H1 (cell line): ENCODE data around the gene DEFB128. TPM values are rescaled to one million over a fixed set of nuclear protein-coding genes. Genes with fewer than 3 reads are reported as not detected.

Source experiments
- CTCF ChIA-PET: fragments of 300-600 bp; sonication (Branson Sonifier 250); formaldehyde crosslinking; loops from one replicate; lab custom pipeline; 2021; ENCODE audit not compliant: partially characterized antibody; lab: Charles Lee
- POLR2A ChIA-PET: fragments of 300-600 bp; sonication (Branson Sonifier 250); formaldehyde crosslinking; loops from one replicate; lab custom pipeline; 2021; ENCODE audit warnings: inconsistent platforms; ENCODE audit not compliant: partially characterized antibody; lab: Charles Lee
- DNase-seq, 2 experiments: peaks; one replicate each; pipeline versions ENCODE4 v3.0.0 to v3.0.0-alpha.2; 2010 to 2022; ENCODE audit warnings: low spot score in 2 of 2, low read depth in 1 of 2, mixed read lengths in 1 of 2
- FAIRE-seq: peaks from 2 replicates; lab custom pipeline; 2011; peaks lifted over from hg19 to GRCh38; lab: Jason Lieb, UNC
- H2AFZ ChIP-seq: 2 replicates; pipeline ENCODE4 v1.8.1; 2012; ENCODE audit warnings: low read length, inconsistent platforms
- H2AK5ac ChIP-seq: 2 replicates; pipeline ENCODE4 v1.6.1; 2013; ENCODE audit warnings: low read depth, low read length
- H2BK120ac ChIP-seq: replicated peaks from 2 replicates; pipeline ENCODE3; 2013; ENCODE audit warnings: low read depth, low read length, inconsistent platforms
- H2BK12ac ChIP-seq: 2 replicates; pipeline ENCODE4 v1.6.1; 2013; ENCODE audit warnings: low read depth, low read length
- H2BK15ac ChIP-seq: 2 replicates; pipeline ENCODE4 v1.6.1; 2013; ENCODE audit warnings: low read length
- H2BK20ac ChIP-seq: 2 replicates; pipeline ENCODE4 v1.6.1; 2013; ENCODE audit warnings: low read length
- H2BK5ac ChIP-seq: 2 replicates; pipeline ENCODE4 v1.6.1; 2013; ENCODE audit warnings: low read depth, low read length
- H3K14ac ChIP-seq: 2 replicates; pipeline ENCODE4 v1.6.1; 2013; ENCODE audit warnings: inconsistent platforms; ENCODE audit not compliant: insufficient read length
- H3K18ac ChIP-seq: 2 replicates; pipeline ENCODE4 v1.6.1; 2013; ENCODE audit warnings: low read length; ENCODE audit errors: extremely low read depth
- H3K23ac ChIP-seq: 2 replicates; pipeline ENCODE4 v1.6.1; 2013; ENCODE audit warnings: inconsistent platforms; ENCODE audit not compliant: insufficient read length
- H3K23me2 ChIP-seq: 2 replicates; pipeline ENCODE4 v1.6.1; 2013; ENCODE audit warnings: low read depth, low read length
- H3K27ac ChIP-seq: 2 replicates; pipeline ENCODE4 v1.6.1; 2011; ENCODE audit warnings: low read depth, low read length, inconsistent platforms
- H3K27me3 ChIP-seq, 4 experiments: replicated peaks in 1 of 4; 1 replicate in 1 of 4; 2 replicates in 3 of 4; pipeline versions ENCODE4 v1.6.1 to v1.8.1; 2011 to 2013; ENCODE audit warnings: low read length in 3 of 4, mild to moderate bottlenecking in 3 of 4, inconsistent platforms in 2 of 4, mixed read lengths in 2 of 4, moderate library complexity in 1 of 4; ENCODE audit not compliant: control insufficient read depth in 3 of 4, insufficient read depth in 3 of 4; ENCODE audit errors: extremely low read depth in 1 of 4
- H3K36me3 ChIP-seq, 4 experiments: 2 replicates each; pipeline versions ENCODE4 v1.6.1 to v1.8.1; 2011 to 2013; ENCODE audit warnings: mild to moderate bottlenecking in 4 of 4, low read length in 3 of 4, moderate library complexity in 2 of 4, control low read depth in 1 of 4, inconsistent platforms in 1 of 4; ENCODE audit not compliant: insufficient read depth in 4 of 4, control insufficient read depth in 2 of 4
- H3K4ac ChIP-seq: replicated peaks from 2 replicates; pipeline ENCODE3; 2013; ENCODE audit warnings: low read length, low read depth, mixed read lengths, inconsistent platforms; ENCODE audit not compliant: insufficient read length
- H3K4me1 ChIP-seq, 4 experiments: replicated peaks in 1 of 4; 1 replicate in 1 of 4; 2 replicates in 3 of 4; pipeline versions ENCODE4 v1.6.1 to v1.8.1; 2011 to 2013; ENCODE audit warnings: low read length in 3 of 4, inconsistent platforms in 2 of 4, mixed read lengths in 1 of 4; ENCODE audit not compliant: insufficient read depth in 4 of 4, control insufficient read depth in 3 of 4
- H3K4me2 ChIP-seq, 2 experiments: 2 replicates each; pipeline versions ENCODE4 v1.6.1 to v1.8.1; 2011 to 2013; ENCODE audit warnings: low read depth in 2 of 2, low read length in 2 of 2, control low read depth in 1 of 2, inconsistent platforms in 1 of 2, mild to moderate bottlenecking in 1 of 2; ENCODE audit not compliant: insufficient read depth in 1 of 2
- H3K4me3 ChIP-seq, 4 experiments: fragments of 200-600, 300-600 bp in 1 of 4; sonication (generic), shearing (Covaris generic), sonication (Bioruptor Twin) in 1 of 4; 2 replicates each; pipeline versions ENCODE4 v1.5.1 to v1.8.1; 2011 to 2016; ENCODE audit warnings: low read length in 4 of 4, low read depth in 3 of 4, control low read depth in 2 of 4, inconsistent platforms in 2 of 4, mild to moderate bottlenecking in 2 of 4, mixed read lengths in 1 of 4, moderate library complexity in 1 of 4; ENCODE audit not compliant: insufficient read depth in 2 of 4; ENCODE audit errors: extremely low read depth in 1 of 4
- H3K56ac ChIP-seq: replicated peaks from 2 replicates; pipeline ENCODE3; 2013; ENCODE audit warnings: low read depth, mild to moderate bottlenecking, mixed read lengths, low read length, inconsistent platforms; ENCODE audit not compliant: insufficient read length
- H3K79me1 ChIP-seq: 2 replicates; pipeline ENCODE4 v1.6.1; 2013; ENCODE audit warnings: low read depth, low read length, control low read depth
- H3K79me2 ChIP-seq, 2 experiments: 2 replicates each; pipeline versions ENCODE4 v1.6.1 to v1.8.1; 2012 to 2013; ENCODE audit warnings: low read length in 2 of 2, mild to moderate bottlenecking in 2 of 2, inconsistent platforms in 1 of 2; ENCODE audit not compliant: insufficient read depth in 2 of 2, control insufficient read depth in 1 of 2
- H3K9ac ChIP-seq, 4 experiments: replicated peaks in 1 of 4; 1 replicate in 1 of 4; 2 replicates in 3 of 4; pipeline versions ENCODE4 v1.6.1 to v1.8.1; 2011 to 2013; ENCODE audit warnings: low read depth in 3 of 4, low read length in 3 of 4, control low read depth in 2 of 4, mild to moderate bottlenecking in 2 of 4, moderate library complexity in 2 of 4, inconsistent platforms in 1 of 4; ENCODE audit errors: extremely low read depth in 1 of 4
- H3K9me3 ChIP-seq, 2 experiments: 2 replicates each; pipeline versions ENCODE4 v1.6.1 to v1.8.1; 2012 to 2013; ENCODE audit warnings: mild to moderate bottlenecking in 2 of 2, moderate library complexity in 2 of 2, control low read depth in 1 of 2, inconsistent platforms in 1 of 2, low read depth in 1 of 2, low read length in 1 of 2, mixed read lengths in 1 of 2; ENCODE audit not compliant: insufficient read depth in 2 of 2
- H4K20me1 ChIP-seq, 2 experiments: replicated peaks in 1 of 2; 2 replicates each; pipeline versions ENCODE3 to v1.8.1; 2011 to 2013; ENCODE audit warnings: inconsistent platforms in 2 of 2, low read length in 2 of 2, mild to moderate bottlenecking in 1 of 2; ENCODE audit not compliant: insufficient read depth in 2 of 2, control insufficient read depth in 1 of 2
- H4K5ac ChIP-seq: 2 replicates; pipeline ENCODE4 v1.6.1; 2013; ENCODE audit warnings: low read length, low read depth, mixed read lengths, inconsistent platforms; ENCODE audit not compliant: insufficient read length
- H4K8ac ChIP-seq: 2 replicates; pipeline ENCODE4 v1.8.0; 2013; ENCODE audit warnings: mild to moderate bottlenecking, moderate library complexity, low read length, inconsistent platforms; ENCODE audit not compliant: insufficient read depth; ENCODE audit errors: extremely low read depth
- H4K91ac ChIP-seq: replicated peaks from 2 replicates; pipeline ENCODE3; 2013; ENCODE audit warnings: low read length, mixed read lengths, inconsistent platforms; ENCODE audit not compliant: insufficient read length
- BCL11A ChIP-seq, 2 experiments: IDR thresholded peaks; one replicate each; pipeline ENCODE4 v1.6.1; 2011; ENCODE audit warnings: low read depth in 2 of 2, low read length in 2 of 2, mild to moderate bottlenecking in 2 of 2
- CHD1 ChIP-seq: IDR thresholded peaks from 2 replicates; pipeline ENCODE4 v1.6.1; 2012; ENCODE audit warnings: low read depth, low read length, improper control_type of control experiment
- CREB1 ChIP-seq: IDR thresholded peaks from 2 replicates; pipeline ENCODE4 v1.6.1; 2012; ENCODE audit warnings: inconsistent platforms
- CTBP2 ChIP-seq: IDR thresholded peaks from 2 replicates; pipeline ENCODE4 v1.7.0; 2011; ENCODE audit warnings: borderline replicate concordance, mild to moderate bottlenecking, moderate library complexity, mixed read lengths, low read length; ENCODE audit not compliant: insufficient read depth, insufficient read length
- RAD21 ChIP-seq, 2 experiments: IDR thresholded peaks in 1 of 2; conservative IDR thresholded peaks in 1 of 2; 2 replicates each; pipeline ENCODE4 v1.6.1; 2011; ENCODE audit warnings: low read depth in 2 of 2, low read length in 2 of 2, improper control_type of control experiment in 1 of 2, inconsistent platforms in 1 of 2, mild to moderate bottlenecking in 1 of 2, moderate library complexity in 1 of 2
- RFX5 ChIP-seq: IDR thresholded peaks from 2 replicates; pipeline ENCODE4 v1.6.1; 2011; ENCODE audit warnings: low read depth, low read length, improper control_type of control experiment, borderline replicate concordance
- SIN3A ChIP-seq, 2 experiments: IDR thresholded peaks in 1 of 2; conservative IDR thresholded peaks in 1 of 2; 2 replicates each; pipeline ENCODE4 v1.6.1; 2011 to 2012; ENCODE audit warnings: low read length in 2 of 2, improper control_type of control experiment in 1 of 2, low read depth in 1 of 2, mild to moderate bottlenecking in 1 of 2
- SP1 ChIP-seq: IDR thresholded peaks from 2 replicates; pipeline ENCODE4 v1.6.1; 2011; ENCODE audit warnings: low read depth, low read length
- WGBS, 2 experiments: shearing (Covaris generic) in 1 of 2; methylation state at CpG; one replicate each; pipeline versions ENCODE4 v1.1.6 to v1.1.7; 2013 to 2015; ENCODE audit warnings: low lambda C conversion rate in 2 of 2, mixed read lengths in 2 of 2, inconsistent platforms in 1 of 2, low coverage in 1 of 2, missing lambda C conversion rate in 1 of 2; ENCODE audit not compliant: insufficient replicate concordance in 2 of 2, insufficient coverage in 1 of 2, insufficient read length in 1 of 2; ENCODE audit errors: extremely low coverage in 1 of 2, missing lambda C conversion rate in 1 of 2; 5-methylcytosine and 5-hydroxymethylcytosine counted together
- polyA plus RNA-seq, 7 experiments: library from polyadenylated mRNA; depleted of rRNA in 3 of 7; stranded (reverse) in 5 of 7; unstranded in 2 of 7; fragments of >200 nt in 5 of 7; fragments of 200-250 nt in 2 of 7; gene quantifications; 1 replicate in 5 of 7; 2 replicates in 1 of 7; 4 replicates in 1 of 7; pipeline versions ENCODE4 v1.2.1 to v1.2.3, GENCODE V29; 2011 to 2013; ENCODE audit warnings: missing spikeins in 2 of 7, mixed read lengths in 2 of 7
- total RNA-seq: library from RNA; stranded (reverse); fragmentation: NEBNext Ultra II Directional; extraction: Animal tissue kit (Norgen Biotek cat#: 25700); gene quantifications from 2 replicates; pipeline ENCODE4 v1.2.1, GENCODE V29; 2021
- TF ChIP-seq, protein P1 (sequence below), 3 experiments: IDR thresholded peaks; 1 replicate in 2 of 3; 2 replicates in 1 of 3; pipeline versions ENCODE4 v1.5.1 to v1.6.1; 2011; ENCODE audit warnings: low read length in 3 of 3, mild to moderate bottlenecking in 3 of 3, inconsistent platforms in 2 of 3, low read depth in 1 of 3, moderate library complexity in 1 of 3; ENCODE audit not compliant: insufficient read depth in 1 of 3; ENCODE audit errors: control extremely low read depth in 1 of 3

Gene DEFB128
- total and polyA plus RNA-seq, 2 of the 8 experiments (the other 6 are each of a cell fraction or from before 2014, with no cell fraction given), result not detected

DNA sequence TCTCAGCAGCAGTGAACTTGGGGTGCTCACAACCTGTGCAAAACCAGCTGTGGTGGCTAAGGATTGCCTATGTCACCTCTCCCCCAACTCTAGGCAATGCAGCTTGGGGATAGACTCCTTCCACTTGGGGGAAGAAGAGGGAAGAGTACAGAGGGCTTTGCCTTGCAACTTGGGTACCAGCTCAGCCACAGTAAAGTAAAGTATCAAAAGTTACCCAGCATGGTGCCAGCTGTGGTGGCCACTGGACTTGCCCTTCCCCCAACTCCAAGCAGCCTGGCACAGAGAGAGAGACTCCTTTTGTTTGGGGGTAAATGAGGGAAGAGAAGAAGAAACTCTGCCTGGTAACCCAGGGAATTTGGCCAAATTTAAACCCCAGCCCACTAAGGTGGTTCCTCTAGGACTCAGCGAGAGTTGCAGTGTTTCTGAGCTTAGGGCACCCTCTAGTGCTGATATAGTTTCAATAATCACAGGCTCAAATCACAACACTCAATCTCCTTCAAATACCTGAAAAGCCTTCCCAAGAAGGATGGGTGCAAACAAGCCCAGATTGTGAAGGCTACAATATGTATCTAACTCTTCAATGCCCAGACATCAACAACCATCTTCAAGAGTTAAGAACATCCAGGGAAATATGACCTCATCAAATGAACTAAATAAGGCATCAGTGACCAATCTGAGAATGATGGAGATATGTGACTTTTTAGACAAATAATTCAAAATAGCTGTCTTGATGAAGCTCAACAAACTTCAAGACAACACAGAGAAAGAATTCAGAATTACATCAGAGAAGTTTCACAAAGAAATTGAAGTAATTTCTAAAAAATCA lies 30.0 kb upstream of the DEFB128 start:
- POLR2A ChIA-PET, result no interaction called here
- Histone ChIP-seq H3K23me2 (no peaks in the 10 kb centered on the region; the same call in 1 of the 2 replicates), H3K4ac (no peak overlapping the region), H3K79me1 (no peaks in the 10 kb centered on the region), H3K4me2 (no peak overlapping the region), H3K9me3 (peaks cover 0 to 2% of the 10 kb centered on the region in 2 experiments; a peak in 1 of 4 replicates), H2BK15ac (no peak overlapping the region), H3K27me3 (no peaks in the 10 kb centered on the region; a peak in 1 of 7 replicates), H3K23ac (no peak overlapping the region), H2AFZ (no peak overlapping the region), H4K20me1 (no peaks in the 10 kb centered on the region), H2BK5ac (no peak overlapping the region), H2BK120ac (no peak overlapping the region), H3K36me3 (no peaks in the 10 kb centered on the region), H3K4me3 (no peak overlapping the region), H3K56ac (no peak overlapping the region), H3K27ac (no peak overlapping the region), H2BK20ac (no peak overlapping the region), H3K18ac (no peak overlapping the region), H2BK12ac (no peak overlapping the region), H3K79me2 (no peaks in the 10 kb centered on the region), H3K9ac (no peak overlapping the region)
- CTCF ChIA-PET, result interaction anchor here (0.7 to 1.0 kb wide), 5 partner anchors 9 to 188 kb away, joined by 3 read pairs; no protein-coding TSS in a partner anchor
- WGBS, 2 experiments, result 46% methylated on average over 1 of the region's 1 CpG; no CpG with 5 or more reads in 1 of the 2 experiments
- peak; percentile 90 for FAIRE-seq
- TF ChIP-seq, protein P1, sequence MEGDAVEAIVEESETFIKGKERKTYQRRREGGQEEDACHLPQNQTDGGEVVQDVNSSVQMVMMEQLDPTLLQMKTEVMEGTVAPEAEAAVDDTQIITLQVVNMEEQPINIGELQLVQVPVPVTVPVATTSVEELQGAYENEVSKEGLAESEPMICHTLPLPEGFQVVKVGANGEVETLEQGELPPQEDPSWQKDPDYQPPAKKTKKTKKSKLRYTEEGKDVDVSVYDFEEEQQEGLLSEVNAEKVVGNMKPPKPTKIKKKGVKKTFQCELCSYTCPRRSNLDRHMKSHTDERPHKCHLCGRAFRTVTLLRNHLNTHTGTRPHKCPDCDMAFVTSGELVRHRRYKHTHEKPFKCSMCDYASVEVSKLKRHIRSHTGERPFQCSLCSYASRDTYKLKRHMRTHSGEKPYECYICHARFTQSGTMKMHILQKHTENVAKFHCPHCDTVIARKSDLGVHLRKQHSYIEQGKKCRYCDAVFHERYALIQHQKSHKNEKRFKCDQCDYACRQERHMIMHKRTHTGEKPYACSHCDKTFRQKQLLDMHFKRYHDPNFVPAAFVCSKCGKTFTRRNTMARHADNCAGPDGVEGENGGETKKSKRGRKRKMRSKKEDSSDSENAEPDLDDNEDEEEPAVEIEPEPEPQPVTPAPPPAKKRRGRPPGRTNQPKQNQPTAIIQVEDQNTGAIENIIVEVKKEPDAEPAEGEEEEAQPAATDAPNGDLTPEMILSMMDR (IDR thresholded peaks at IDR 0.05; ENCODE audit: control extremely low read depth in 1 of 3, insufficient read depth in 1 of 3, low read depth in 1 of 3, low read length in 3 of 3), result peak in 2 of 3 experiments; percentile 55 to 57; a peak in 3 of 4 replicates
- TF ChIP-seq RFX5 (0 out of 2 replicates have a peak, but pooled peaks have one; percentile 39), SP1 (no peak), CTBP2 (no peak), BCL11A (IDR thresholded peaks at IDR 0.05; ENCODE audit: low read depth in 2 of 2, low read length in 2 of 2) (no peak), CREB1 (no peak), CHD1 (no peak), SIN3A (conservative IDR thresholded peaks at IDR 0.05 in 1 of 2, IDR thresholded peaks at IDR 0.05 in 1 of 2; ENCODE audit: low read depth in 1 of 2, low read length in 2 of 2) (no peak), RAD21 (IDR thresholded peaks at IDR 0.05 in 1 of 2, conservative IDR thresholded peaks at IDR 0.05 in 1 of 2; ENCODE audit: low read depth in 2 of 2, low read length in 2 of 2) (peak; percentile 72 to 82)
- TF ChIP-seq, all 59 proteins: peak for 3
- H3K14ac ChIP-seq, result no peak overlapping the region
- no peak for DNase-seq
- no peak overlapping the region for H4K5ac ChIP-seq
- H2AK5ac ChIP-seq, result no peak overlapping the region
- no peak overlapping the region for H4K91ac ChIP-seq
- H4K8ac ChIP-seq, result no peak overlapping the region
- no peaks in the 10 kb centered on the region for H3K4me1 ChIP-seq
